Heart right ventricle (tissue), 16 donors: ENCODE results near the gene CPNE7. TPM values are rescaled to one million over a fixed set of nuclear protein-coding genes. Genes with fewer than 3 reads are reported as not detected.

Source experiments
- ATAC-seq, 8 donors: fragments of 200-7000 bp; cut with Tn5 transposase; one replicate each; pipeline ENCODE4 v1.9.1; 2020; ENCODE audit warnings: mild to moderate bottlenecking in 8 of 8, moderate library complexity in 8 of 8, moderate number of reproducible peaks in 1 of 8
- DNase-seq, 2 donors: peaks; one replicate each; pipeline ENCODE4 v3.0.0-alpha.2; 2020
- H3K27ac ChIP-seq, 10 donors: fragments of 200-600 bp; sonication (generic) in 2 of 10; one replicate each; pipeline versions ENCODE4 v1.5.0 to v1.8.0; 2020 to 2022; ENCODE audit warnings: mild to moderate bottlenecking in 3 of 10
- H3K27me3 ChIP-seq, 7 donors: fragments of 200-600 bp; one replicate each; pipeline ENCODE4 v1.8.0; 2021 to 2022; ENCODE audit warnings: mild to moderate bottlenecking in 2 of 7
- H3K36me3 ChIP-seq, 9 donors: fragments of 200-600 bp; sonication (generic) in 1 of 9; one replicate each; pipeline versions ENCODE4 v1.5.0 to v1.8.0; 2020 to 2022; ENCODE audit warnings: mild to moderate bottlenecking in 2 of 9
- H3K4me1 ChIP-seq, 9 donors: fragments of 200-600 bp; sonication (generic) in 1 of 9; one replicate each; pipeline versions ENCODE4 v1.5.0 to v1.8.0; 2020 to 2022; ENCODE audit warnings: mild to moderate bottlenecking in 4 of 9
- H3K4me3 ChIP-seq, 10 donors: fragments of 200-600 bp; sonication (generic) in 2 of 10; one replicate each; pipeline versions ENCODE4 v1.5.0 to v1.8.0; 2020 to 2022; ENCODE audit warnings: mild to moderate bottlenecking in 7 of 10, moderate library complexity in 2 of 10
- H3K9me3 ChIP-seq, 11 donors: fragments of 200-600 bp in 10 of 11; sonication (generic) in 2 of 11; one replicate each; pipeline versions ENCODE4 v1.5.0 to v1.8.0; 2013 to 2022; ENCODE audit warnings: mild to moderate bottlenecking in 2 of 11, control low read depth in 1 of 11, moderate library complexity in 1 of 11
- WGBS, 2 donors: extraction: QIAGEN DNeasy Blood & Tissue Kit; methylation state at CpG; one replicate each; pipeline ENCODE4 v1.1.7; 2013; ENCODE audit warnings: inconsistent platforms in 1 of 2; 5-methylcytosine and 5-hydroxymethylcytosine counted together
- intact Hi-C, 10 donors: fragments of 100-400 bp; cut with DNase I; formaldehyde crosslinking; loops; one replicate each; pipeline versions ENCODE4 v1.11.1 to v1.14.2; 2022
- polyA plus RNA-seq, 2 donors: library from polyadenylated mRNA; stranded (reverse); fragments of 200-250 nt; gene quantifications; one replicate each; pipeline ENCODE4 v1.2.3, GENCODE V29; 2013
- total RNA-seq, 10 donors: library from RNA; stranded (reverse); fragmentation: NEBNext Ultra II Directional in 3 of 10; extraction: Animal tissue kit (Norgen Biotek cat#: 25700) in 3 of 10; gene quantifications; one replicate each; pipeline versions ENCODE4 v1.2.1 to v1.2.4, GENCODE V29; 2021 to 2023
- TF ChIP-seq, protein P1 (sequence below), 9 donors: fragments of 200-600 bp; sonication (generic) in 2 of 9; IDR thresholded peaks; one replicate each; pipeline versions ENCODE4 v1.5.0 to v1.8.0; 2021 to 2022; ENCODE audit warnings: antibody characterized with exemption in 9 of 9, mild to moderate bottlenecking in 5 of 9, moderate library complexity in 1 of 9
- donor health status: Arrhythmogenic right ventricular cardiomyopathy.
- donor health status: ischemic (EF 13 %, LVEDD 7.1; RV severe dilation, severe dysfunction).
- donor health status: healthy with polysubstance abuse.
- donor health status: DM: no; HTN: yes; CAD: no.
- donor health status: DM: no; HTN: no; CAD: no.
- donor health status: ischemic (EF 25% LVEDD 6.9; RV normal size, moderate dysfunction).
- donor health status: ischemic (EF 25% LVEDD 5.7; RV mildly dilated, moderate dysfunction).
- donor health status: healthy.
- donor health status: DM: yes; HTN: yes; CAD: no.
- donor health status: Ischemic cardiomyopathy.
- donor health status: ischemic (EF 35%, LVEDD 5.7; RV mildly dilated, moderate dysfunction).
- donor health status: nonischemic (EF 11% LVEDD 7.7; RV severe dilation, severe dysfunction).
- donor health status: DM: yes; HTN: yes; CAD: no.
- donor health status: PGD.
- donor health status: ischemic (EF 29% LVEDD 5.4; RV normal size, mild dysfunction).
- donor health status: nonischemic (EF 23%, LVEDD 6.1; RV moderate dilation, normal function).

The CPNE7 gene
- total and polyA plus RNA-seq, 12 donors: 0.16 to 0.33 TPM; not detected in 10

DNA sequence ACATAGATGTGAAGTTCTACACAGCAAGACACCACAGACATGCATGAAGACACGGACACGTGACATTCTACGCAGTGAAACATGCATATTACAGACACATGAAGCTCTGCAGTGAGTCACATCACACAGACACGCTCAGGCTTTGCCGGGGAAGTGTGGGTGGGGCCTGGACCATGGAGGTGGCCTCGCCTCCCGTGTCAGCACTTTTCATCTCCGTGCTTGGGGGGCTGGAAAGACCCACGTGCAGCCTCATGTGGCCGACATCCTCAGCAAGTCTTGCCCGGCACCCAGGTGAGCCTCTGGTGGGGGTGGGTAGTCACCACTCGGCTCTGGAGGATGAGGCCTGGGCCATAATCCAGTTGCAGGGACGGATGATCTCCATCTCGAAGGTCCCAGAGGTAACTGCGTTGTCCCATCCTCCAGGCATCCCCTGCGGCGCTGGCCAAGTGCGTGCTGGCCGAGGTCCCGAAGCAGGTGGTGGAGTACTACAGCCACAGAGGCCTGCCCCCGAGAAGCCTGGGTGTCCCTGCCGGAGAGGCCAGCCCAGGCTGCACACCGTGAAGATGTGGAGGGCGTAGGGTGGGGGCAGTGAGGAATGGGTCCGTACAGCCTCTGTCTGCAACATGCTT lies 20.6 kb downstream of the CPNE7 start:
- Histone ChIP-seq H3K27me3 (no peaks in the 10 kb centered on the region), H3K9me3 (no peaks in the 10 kb centered on the region), H3K27ac (no peak overlapping the region), H3K4me3 (no peak overlapping the region), H3K36me3 (no peaks in the 10 kb centered on the region), H3K4me1 (no peaks in the 10 kb centered on the region)
- TF ChIP-seq, protein P1, sequence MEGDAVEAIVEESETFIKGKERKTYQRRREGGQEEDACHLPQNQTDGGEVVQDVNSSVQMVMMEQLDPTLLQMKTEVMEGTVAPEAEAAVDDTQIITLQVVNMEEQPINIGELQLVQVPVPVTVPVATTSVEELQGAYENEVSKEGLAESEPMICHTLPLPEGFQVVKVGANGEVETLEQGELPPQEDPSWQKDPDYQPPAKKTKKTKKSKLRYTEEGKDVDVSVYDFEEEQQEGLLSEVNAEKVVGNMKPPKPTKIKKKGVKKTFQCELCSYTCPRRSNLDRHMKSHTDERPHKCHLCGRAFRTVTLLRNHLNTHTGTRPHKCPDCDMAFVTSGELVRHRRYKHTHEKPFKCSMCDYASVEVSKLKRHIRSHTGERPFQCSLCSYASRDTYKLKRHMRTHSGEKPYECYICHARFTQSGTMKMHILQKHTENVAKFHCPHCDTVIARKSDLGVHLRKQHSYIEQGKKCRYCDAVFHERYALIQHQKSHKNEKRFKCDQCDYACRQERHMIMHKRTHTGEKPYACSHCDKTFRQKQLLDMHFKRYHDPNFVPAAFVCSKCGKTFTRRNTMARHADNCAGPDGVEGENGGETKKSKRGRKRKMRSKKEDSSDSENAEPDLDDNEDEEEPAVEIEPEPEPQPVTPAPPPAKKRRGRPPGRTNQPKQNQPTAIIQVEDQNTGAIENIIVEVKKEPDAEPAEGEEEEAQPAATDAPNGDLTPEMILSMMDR (IDR thresholded peaks at IDR 0.05): no peak
- intact Hi-C loops: no loop called here
- 84 to 87% methylated on average over 25 of the region's 25 CpGs for WGBS, 2 donors
- ATAC-seq: peak in 1 of 8 donors; percentile 21
- no peak for DNase-seq

DNA sequence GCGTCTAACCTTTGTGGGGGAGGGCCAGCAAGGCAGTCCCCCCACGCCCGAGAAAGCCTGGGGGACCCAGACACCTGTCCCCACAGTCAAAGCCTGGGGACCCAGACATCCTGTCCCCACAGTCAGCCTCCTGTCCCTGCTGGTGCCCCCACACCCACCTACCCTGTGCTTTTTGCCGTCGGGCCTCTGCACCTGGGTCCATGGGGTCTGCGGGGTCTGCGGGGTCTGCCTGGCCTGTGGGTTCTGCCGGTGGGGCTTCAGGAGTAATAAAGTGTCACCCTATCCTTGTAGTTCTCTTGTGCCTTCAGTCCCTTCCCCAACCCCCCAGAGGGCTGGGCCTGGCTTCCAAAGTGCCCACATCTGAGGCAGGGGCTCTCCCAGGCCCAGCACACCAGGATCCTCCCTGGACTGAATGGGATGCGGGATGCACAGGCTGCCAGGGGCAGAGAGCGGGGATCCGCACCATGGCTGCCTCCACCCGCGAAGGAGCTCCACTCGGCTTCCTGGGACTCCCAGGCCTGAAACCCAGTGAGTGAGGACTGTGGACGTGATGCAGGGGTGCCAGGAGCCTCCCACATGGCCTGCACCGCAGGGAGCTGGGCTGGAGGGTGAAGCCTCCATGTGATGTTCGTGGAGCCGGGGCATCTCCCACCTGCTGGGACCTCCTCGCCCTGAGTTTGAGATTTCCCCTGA lies 21.5 kb downstream of the CPNE7 start:
- intact Hi-C loops: no loop called here
- TF ChIP-seq, protein P1 (IDR thresholded peaks at IDR 0.05): no peak
- no peaks in the 10 kb centered on the region for H3K36me3 ChIP-seq
- peaks cover 0 to 3% (median 0%) of the 10 kb centered on the region in 9 donors for H3K4me1 ChIP-seq
- ATAC-seq (peak in 1 of 8 donors; percentile 20), DNase-seq (no peak)
- WGBS, 2 donors: 83 to 85% methylated on average over 19 of the region's 19 CpGs
- no peak overlapping the region for H3K4me3 ChIP-seq
- peaks cover 0 to 4% (median 0%) of the 10 kb centered on the region in 7 donors for H3K27me3 ChIP-seq
- H3K27ac ChIP-seq: no peak overlapping the region
- no peaks in the 10 kb centered on the region for H3K9me3 ChIP-seq

DNA sequence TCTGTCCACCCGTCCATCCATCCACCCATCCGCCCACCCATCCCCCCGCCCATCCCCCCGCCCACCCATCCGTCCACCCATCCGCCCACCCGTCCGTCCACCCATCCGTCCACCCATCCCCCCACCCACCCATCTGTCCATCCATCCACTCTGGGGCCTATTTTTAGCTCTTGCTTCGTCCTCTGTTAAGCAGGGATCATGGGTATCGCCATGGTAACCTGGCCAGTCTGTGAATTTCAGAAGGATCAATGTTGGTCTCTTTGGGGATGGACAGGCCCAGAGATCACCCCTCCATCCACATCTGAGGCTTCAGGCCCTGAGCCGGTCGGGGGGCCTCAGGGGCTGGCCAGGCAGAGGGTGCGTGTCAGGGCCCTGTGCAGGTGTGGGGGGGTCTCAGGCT lies 22.6 kb downstream of the CPNE7 start:
- intact Hi-C loops: no loop called here
- Histone ChIP-seq H3K27me3 (peaks cover 0 to 11% (median 0%) of the 10 kb centered on the region in 7 donors), H3K9me3 (no peaks in the 10 kb centered on the region), H3K36me3 (no peaks in the 10 kb centered on the region), H3K27ac (no peak overlapping the region), H3K4me3 (no peak overlapping the region), H3K4me1 (peaks cover 0 to 14% (median 7%) of the 10 kb centered on the region in 9 donors)
- TF ChIP-seq, protein P1 (IDR thresholded peaks at IDR 0.05): no peak
- WGBS, 2 donors: 54 to 62% methylated on average over 10 to 14 of the region's 14 CpGs
- DNase-seq (no peak), ATAC-seq (no peak)

DNA sequence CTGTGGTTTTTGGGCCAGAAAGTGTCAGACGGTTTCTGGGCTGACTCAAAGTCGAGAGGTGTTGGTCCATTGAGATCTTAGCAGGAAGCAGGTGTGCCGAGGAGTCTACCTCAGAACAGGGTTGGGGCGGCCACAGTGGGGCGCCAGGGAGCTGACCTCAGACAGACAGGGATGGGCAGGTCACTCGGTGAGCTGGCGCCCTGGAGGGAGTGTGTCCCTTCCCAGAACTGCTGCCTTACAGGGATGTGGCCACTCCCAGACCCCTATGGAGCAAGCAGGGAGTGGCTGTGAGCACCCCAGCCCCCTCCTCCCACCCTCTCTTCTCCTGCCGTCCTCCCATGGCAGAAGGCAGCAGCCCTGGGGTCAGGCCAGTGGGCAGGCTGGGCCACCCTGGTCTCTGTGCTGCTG lies 23.9 kb downstream of the CPNE7 start:
- Histone ChIP-seq H3K4me1 (peaks cover 0 to 14% (median 7%) of the 10 kb centered on the region in 9 donors), H3K27ac (no peak overlapping the region), H3K4me3 (no peak overlapping the region), H3K36me3 (no peaks in the 10 kb centered on the region), H3K9me3 (no peaks in the 10 kb centered on the region), H3K27me3 (peaks cover 0 to 12% (median 0%) of the 10 kb centered on the region in 7 donors)
- no peak for ATAC-seq
- intact Hi-C loops: no loop called here
- DNase-seq: no peak
- WGBS, 2 donors: 44 to 45% methylated on average over 8 of the region's 8 CpGs
- TF ChIP-seq, protein P1 (IDR thresholded peaks at IDR 0.05): peak in 2 of 9 donors; percentile 7 to 16
